HG03025 (cell line): ENCODE data around the gene CARD11.
"Not testable (repeated sequence)": the region's sequence is repeated elsewhere in the genome, so short reads cannot be mapped to it uniquely, and the experiment has no call there.

Source experiments
- ATAC-seq: cut with Tn5 transposase; IDR thresholded peaks from one replicate; pipeline ENCODE4 v1.9.1; 2021; ENCODE audit warnings: mild to moderate bottlenecking, moderate library complexity; ENCODE audit not compliant: unreplicated experiment, low FRiP score

The CARD11 gene

DNA sequence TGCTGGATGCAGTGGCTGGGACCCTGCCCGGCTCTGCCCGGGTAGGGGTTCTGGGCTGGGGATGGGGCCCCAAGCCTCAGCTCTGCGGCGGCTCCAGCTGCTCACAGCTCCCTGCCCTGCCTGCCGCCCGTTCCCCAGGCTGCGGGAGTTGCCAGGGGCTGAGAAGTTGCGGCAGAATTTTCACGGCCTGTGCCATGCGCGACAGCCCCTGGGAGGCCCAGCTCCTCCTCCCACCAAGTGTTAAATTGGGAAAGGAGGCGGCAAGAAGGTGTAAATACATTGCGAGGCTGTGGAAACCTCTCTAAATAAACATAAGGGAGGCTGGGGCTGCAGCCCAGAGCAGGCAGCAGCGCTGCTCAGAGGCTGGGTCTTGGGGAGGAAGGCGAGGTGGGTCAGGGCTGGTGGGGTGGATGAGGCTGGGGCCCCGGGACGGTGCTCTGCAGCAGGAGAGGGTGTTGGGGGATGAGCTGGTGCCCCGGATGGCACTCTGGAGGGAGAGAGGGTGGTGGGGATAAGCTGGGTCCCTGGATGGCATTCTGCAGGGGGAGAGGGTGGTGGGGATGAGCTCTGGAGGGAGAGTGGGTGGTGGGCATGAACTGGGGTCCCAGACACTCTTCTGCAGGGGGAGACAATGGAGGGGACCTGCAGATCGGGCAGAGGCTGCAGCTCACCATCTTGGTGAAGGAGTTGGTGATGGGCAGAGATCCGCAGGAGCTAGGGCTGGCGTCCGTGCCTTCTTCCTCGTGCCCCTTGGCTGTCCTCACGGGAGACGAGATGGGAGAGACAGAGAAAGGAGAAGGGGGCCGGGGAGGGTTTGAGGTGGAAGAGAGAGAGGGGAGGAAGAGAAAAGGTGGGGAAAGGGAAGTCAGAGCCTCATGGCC lies 114.1 kb downstream of the CARD11 start:
- ATAC-seq, result no peak

DNA sequence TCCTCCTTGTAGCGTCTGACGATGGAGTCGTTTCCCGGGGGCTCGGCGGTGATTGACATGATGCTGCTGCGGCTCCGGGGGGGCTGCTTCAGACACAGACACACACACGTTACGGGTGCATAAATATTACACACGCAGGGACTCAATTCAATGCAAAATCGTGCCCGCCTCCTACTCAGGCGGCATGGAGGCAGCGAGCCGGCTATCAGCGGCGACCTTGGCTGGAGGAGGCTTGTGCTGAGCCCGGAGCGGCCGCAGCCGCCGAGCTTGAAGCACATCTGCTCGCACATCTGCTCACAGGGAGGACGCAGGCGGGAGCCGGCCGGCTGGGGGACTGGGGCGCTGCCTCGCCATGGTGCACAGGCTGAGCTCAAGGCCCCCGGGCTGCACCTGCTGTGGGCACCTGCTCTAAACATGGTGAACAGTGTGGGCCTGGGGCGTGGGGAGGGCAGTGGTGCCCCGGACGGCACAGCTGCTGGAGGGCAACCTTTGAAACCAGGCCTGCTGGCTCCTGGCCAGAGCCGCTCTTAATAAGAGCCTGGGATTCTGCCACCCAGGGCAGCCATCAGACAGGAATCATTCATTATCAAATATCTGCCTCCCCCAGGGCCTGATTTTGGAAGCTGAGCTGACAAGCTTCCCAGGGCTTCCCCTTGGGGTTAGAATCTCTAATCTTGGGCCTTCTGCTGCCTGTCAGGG lies 114.9 kb downstream of the CARD11 start:
- ATAC-seq, result no peak

DNA sequence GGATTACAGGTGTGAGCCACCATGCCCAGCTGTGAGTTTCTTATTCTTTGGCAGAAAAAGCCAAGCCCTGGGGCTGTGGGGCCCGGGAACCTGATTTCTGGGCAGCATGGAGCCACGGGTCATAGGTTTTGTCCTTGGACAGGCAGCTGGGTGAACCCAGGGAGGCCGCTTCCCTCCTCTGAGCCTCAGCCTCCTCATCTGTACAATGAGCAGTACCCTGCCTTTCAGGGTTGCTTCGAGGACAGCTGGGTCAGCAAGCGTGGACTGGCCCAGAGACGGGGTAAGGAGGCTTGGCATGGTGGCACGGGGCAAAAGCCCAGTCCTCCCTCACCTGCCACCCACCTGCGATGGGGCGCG lies 115.4 kb downstream of the CARD11 start:
- ATAC-seq, result no peak

DNA sequence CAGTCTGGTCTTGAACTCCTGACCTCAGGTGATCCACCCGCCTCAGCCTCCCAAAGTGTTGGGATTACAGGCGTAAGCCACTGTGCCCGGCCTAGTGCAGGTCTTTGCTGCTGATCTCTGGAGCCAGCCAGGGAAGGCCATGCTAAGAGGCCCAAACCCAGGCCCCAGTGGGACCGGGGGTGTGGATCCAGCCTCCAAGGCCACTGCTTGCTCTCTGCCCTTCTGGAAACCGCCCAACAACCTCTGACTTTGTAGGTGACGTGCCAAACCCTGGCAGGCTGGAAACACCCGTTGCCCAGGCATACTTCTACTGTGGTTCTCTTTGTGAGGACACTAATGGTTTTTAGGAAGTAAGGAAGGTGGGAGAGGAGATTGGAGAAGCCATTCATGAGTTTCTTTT lies 116.1 kb downstream of the CARD11 start:
- ATAC-seq, result no peak

DNA sequence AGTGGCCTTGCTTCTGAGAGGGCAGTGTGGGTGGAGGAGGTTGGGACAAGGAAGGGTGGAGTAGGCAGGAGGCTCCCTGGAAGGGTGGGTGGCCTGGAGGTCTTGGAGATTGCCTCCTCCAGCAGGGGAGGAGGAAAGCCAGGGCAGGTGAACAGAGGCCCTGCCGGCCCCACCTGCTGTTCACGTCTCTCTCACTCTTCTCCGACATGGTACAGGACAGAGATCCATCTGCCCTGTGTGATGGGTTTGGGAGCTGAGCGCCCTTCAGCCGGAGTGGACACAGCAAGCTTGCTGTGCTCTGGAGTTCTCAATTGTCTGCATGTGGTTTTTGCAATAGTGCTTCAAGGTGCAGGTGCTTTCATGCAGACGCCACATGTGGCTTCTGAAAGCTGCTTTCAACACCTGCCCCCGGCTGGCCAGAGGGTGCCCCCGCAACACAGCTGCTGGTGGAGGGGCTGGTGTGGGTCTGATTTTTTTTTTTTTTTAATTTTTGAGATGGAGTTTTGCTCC lies 116.7 kb downstream of the CARD11 start:
- ATAC-seq, result no peak

DNA sequence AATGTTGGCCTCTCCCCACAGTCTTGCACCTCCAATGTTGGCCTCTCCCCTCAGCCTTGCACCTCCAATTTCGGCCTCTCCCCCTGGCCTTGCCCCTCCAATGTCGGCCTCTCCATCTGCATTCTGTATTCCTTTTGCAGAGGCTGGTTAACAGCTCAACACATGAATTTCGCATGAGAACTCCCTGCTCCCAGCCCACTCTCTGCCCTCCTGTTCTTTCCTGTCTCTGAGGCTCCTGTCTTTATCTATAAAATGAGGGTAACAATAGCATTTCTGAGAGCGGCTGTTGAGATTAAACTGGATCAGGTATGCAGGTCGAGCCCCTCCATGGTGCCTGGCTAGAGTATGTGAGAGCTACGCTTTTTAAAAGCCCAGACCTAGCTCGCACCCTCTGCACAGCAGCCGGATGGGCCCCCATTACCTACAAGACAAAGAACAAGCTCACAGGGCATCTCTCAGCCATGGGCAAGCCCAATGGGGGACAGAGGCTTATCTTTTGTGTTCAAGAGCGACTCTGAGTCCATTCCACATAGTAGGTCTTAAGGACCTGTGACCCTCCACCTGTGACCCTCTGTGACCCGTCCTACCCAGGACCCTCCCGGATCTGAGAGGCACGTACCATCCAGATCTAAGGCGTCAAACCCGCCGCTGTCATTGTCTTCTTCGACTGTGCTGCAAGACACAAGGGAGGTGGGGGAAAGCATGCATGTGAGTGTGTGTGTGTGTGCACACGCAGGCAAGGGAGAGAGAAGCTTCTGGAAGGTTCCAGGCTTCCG lies 117.4 kb downstream of the CARD11 start:
- no peak for ATAC-seq

DNA sequence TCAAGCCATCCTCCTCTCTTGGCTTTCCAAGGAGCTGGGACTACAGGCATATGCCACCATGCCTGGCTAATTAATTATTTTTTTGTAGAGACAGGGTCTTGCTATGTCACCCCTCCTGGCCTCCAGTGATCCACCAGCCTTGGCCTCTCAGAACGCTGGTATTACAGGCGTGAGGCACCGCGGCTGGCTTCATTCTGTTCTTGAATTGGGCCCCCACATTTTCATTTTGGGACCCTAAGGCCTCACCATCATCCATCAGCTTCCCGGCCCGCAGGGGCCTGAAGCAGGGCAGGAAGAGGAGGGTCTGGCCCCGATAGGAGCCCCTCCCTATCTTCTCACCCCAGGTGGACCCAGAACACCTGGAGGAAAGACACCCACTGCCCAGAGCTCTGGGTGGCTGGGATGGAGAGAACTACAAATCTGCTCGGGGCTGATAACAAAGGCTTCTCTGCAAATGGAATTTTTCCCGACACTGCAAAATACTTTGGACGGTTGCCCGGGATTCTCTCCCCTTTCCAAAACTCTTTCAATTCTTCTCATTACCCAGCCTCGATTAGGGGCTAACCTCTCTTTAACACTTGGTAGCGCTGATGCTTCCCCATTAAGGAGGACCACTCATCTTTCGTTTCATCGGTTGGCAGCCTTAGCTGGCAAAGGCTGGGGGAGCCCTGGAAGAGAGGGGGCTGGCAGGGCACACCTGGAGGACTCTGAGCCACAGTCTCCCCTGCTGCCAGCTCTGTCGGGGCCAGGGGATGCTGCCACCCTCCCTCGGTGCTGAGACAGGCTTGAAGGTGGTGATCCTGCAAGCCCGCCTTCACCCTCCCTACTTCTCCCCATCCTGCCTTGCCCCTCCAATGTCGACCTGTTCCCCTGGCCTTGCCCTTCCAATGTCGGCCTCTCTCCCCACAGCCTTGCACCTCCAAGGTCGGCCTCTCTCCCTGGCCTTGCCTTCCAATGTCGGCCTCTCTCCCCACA lies 118.5 kb downstream of the CARD11 start:
- no peak for ATAC-seq

DNA sequence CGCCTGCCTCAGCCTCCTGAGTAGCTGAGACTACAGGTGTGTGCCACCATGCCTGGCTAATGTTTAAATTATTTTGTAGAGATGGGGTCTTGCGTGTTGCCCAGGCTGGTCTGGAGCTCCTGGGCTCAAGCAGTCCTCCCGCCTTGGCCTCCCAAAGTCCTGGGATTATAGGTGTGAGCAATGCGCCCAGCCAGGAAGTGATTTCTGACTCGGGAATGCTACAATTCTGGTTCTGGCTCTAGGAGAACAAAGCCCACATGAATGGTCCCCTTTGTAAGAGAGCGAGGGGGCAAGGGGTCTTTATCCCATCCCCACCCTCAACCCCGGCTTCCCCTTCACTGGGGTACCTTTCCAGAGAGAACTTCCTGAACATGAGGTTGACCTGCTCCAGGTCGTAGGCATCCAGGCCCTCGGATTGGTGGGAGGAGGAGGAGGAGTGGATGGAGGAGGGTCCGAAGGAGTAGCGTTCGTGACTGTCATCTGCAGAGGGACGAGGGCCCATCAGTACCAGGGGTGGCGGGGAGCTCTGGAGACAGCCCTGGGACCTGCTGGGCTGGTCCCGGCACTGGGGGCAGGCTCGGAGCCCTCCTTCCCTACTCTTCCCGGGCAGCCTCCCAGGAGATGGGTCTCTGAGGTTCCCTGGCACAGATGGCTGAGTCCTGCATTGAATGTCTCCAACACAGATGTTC lies 119.6 kb downstream of the CARD11 start:
- no peak for ATAC-seq

DNA sequence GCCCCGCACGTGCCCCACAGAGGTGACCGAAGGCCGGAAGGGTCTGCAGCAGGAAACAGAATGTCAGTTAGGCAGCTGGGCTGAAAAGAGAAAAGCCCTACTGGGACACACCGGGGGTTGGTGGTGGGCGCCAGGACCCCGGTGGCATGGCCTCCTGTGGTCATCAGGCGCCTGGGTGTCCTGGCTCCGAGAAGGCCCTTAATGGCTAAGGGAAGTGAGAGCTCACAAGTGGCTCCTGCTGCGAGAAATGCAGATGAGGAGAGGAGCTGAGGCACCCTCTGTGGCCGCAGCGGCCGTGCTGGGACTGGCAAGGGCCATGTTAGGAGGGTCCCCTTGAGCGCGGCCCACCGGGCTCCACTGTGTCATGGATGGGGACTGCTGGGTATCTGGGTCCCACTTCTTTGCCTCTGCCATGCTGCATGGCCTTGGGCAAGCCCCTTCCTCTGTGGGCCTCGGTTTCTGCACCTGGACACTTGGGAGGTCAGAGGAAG lies 120.3 kb downstream of the CARD11 start:
- ATAC-seq, result no peak

DNA sequence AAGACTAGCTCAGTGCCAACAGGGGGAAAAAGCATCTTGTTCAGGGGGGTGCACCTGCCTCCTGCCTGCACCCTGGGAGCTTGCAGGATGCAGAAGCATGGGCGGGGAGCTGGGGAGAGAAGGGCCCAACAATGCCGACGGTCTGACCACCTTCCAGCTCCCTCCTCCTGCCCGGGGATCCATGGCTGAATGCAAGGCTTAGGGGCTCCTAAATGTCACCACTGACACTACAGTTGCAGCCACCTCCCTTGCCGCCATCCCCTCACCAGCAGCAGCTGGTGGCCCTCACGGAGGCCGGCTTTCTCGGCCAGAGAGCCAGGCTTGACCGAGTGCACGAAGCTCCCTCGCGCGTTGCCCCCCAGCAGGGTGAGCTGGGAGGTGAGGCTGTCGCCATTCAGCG lies 120.8 kb downstream of the CARD11 start:
- ATAC-seq, result no peak

DNA sequence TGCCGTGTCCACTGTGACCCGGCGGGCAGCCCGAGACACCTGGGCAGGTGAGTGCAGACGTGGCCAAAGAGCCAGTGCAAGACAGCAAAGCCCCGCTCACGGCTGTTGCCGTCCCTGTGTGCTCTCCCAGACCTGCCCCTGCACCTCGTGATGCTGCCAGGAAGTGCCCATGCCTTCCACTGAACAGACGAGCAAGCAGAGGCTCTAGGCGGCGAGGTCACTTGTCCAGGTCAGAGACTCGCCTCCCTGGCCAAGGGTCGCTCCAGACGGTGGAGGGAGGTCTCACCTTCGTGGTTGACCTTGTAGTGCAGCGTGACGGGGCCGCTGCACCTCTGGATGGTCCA lies 121.3 kb downstream of the CARD11 start:
- no peak for ATAC-seq

DNA sequence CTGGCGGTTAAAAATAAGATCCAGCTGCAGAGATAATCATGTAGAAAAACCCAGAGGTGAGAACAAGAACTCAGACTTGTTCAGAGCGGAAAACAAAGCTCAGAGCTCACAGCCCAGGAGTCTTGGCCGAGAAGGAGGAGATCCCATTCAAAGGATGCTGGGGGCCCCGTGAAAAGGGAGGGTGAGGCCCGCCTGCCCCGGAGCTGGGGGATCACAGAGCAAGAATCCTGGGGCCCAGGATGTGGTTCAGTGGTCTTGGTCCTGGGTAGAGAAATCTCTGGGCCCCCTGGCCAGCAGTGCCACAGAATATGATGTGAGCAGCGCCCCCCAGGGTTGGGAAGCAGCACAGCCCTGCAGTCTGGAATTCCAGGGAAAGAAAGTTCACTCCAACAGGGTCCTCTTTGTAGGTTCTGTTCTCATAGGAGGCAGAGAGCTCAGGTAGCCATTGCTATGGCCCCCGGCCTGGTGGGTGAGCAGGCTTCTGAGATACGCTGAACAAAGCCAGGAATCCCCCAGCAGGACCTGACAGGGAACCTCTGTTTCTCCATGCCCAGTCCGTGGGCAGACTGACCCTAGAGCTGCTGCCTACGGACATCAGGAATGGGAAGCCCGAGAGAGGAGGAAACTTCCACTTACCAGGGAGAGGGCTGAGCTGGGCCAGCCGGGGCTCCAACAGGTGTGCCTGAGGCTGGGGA lies 121.9 kb downstream of the CARD11 start:
- no peak for ATAC-seq

DNA sequence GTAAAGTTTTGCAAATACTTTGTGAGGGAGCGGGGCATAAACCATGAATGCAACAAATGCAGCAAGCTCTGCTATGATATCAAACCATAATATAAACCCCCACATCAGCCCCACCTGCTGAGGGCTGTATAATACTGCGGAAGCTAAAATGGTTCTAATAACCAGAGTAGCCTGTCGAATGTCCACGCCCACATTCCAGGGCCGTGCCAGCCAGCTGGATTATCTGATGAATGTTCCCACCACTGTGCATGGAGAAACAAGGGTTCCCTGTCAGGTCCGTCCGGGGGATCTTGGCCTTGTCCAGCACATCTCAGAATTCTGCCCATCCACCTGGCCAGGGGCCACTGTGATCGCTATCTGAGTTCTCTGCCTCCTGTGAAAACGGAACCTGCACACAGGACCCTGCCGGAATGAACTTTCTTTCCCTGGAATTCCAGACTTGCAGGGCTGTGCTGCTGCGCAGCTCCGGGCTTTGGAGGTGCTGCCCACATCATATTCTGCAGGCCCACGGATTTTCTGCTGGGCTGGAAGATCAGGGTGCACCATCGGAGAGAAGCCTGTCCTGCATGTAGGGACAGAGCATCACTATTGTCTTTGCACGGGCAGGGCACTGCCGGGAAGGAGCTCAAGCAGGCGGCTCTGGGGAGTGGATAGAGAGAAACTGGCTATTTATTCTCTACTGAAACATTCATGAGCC lies 122.6 kb downstream of the CARD11 start:
- no peak for ATAC-seq

DNA sequence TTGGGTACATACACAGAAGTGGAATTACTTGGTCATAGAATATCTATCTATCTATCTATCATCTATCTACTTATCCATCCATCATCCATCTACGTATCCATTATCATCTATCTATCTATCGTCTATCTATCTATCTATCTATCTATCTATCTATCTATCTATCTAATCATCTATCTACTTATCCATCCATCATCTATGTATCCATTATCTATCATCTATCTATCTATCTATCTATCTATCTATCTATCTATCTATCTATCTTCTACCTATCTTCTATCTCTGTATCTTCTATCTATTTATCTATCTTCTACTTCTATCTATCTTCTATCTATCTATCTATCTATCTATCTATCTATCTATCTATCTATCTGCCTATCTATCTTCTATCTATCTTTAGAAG lies 123.2 kb downstream of the CARD11 start:
- ATAC-seq, result not testable (repeated sequence)

DNA sequence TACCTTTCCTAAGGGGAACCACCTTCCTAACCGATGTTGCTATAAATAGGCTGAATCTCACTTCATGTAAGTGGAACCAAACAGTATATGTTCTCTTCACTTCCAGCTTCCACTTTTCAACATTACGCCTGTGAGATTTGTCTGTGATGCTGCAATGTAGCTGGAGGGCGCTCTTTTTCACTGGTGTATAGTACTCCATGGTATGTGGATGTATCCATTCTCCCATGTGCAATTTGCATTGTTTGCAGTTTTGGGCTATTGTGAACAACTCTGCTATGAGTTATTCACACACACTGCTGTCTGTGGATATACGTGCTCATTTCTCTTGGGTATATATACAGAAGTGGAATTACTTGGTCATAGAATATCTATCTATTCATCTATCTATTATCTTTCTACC lies 123.6 kb downstream of the CARD11 start:
- no peak for ATAC-seq

DNA sequence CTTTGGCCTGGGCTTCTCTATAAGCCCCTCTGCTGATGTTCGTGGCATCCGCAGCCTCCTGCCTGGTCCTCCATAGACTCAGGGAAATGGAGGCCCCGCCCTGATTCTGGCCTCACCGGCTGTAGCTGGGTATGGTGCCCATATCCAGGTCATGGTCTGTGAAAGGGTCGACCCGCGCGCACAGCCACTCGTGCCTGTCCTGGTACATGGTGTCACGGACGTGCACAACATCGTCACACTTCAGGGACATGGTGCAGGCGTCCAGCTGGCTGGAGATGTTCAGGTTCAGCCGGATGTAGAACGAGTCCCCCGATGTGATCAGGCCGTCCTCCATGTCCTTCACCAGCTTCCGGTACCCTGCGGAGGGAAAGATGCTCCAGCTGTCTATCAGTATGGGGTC lies 124.4 kb downstream of the CARD11 start:
- no peak for ATAC-seq

DNA sequence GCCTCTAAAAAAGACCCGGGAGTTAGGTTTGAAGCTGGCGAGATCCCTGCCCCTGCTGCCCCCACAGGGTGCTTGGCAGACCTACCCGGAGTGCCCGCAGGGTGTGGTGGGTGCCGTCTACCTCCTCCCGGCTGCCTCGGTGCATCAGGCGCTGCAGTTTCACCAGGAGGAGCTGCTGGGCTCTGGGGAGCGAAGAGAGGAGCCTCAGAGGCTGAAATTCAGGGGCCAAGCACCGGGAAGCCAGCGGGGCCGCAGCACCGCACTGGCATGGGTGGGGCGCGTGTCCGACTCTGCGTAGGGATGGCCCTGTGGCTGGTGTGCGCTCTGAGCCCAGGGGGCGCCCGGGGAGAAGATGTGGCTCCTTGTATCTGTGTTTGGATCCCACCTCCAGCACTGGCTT lies 125.3 kb downstream of the CARD11 start:
- no peak for ATAC-seq

DNA sequence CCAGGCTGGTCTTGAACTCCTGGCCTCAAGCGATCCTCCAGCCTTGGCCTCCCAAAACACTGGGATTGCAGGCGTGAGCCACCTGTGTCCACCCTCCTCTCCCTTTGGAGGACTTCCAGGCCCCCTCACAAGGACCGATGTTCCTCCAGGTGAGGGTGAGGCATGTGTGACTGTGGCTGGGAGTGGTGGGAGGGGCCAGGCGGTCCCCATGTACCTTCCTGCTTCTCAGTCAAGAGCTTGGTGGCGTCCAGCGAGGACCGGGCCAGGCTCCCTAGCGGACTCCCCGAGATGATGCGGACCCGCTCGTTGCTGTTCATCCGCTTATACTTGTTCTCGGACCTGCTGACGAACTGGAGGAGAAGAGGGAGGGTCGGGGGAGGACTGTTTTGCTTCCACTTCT lies 128.6 kb downstream of the CARD11 start:
- no peak for ATAC-seq
